Measurements from ENCODE around the gene UBAP1L.
"Not testable (repeated sequence)": the region's sequence is repeated elsewhere in the genome, so short reads cannot be mapped to it uniquely, and the experiment has no call there.

The UBAP1L gene

DNA sequence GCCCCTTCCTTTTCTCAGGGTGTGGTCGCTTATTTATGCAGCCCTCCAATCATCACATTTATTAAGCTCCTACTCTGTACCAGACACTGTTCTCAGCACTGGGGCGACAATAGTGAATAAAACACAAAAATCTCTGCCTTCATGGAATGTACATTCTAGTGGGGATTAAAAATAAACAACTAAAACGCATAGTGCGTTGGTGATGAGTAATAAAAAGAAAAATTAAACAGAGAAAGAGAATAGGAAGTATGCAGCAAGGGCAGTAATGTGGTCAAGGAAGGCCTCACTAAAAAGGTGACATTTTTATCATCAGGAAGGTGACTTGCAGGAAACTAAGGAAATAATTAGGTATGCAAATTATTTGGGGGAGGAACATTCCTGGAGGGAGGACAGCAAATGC is 64.7 kb downstream of the UBAP1L start:
- in situ Hi-C loops (cut with HindIII; ENCODE audit: low pct_unique_long_range_greater_than_20kb, low sequenced_read_pairs): no loop called here
- TF ChIP-seq JUND (IDR thresholded peaks at IDR 0.05; ENCODE audit: low read depth): no peak
- no peak for DNase-seq (ENCODE audit: low read depth in 1 of 2, low spot score in 1 of 2)

DNA sequence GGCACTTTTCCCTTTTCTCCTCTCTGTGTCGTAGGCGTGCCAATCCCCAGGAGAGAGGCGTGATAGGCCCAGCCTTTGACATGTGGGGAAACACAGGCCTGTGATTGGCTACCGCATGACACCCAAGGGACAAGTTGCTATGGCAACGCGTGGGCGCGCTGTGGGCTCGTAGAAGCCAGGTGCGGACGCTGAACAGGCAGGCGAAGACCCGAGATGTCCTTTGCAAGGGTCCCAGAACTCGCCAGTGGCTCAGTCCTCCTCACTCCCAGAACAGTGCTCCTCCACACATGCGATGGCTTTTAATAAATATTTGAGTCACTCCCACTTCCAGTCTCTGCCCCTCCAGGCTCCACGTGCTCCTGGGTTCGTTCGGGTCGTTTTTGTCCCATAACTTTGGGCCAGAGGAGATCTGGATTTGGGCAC is 65.6 kb downstream of the UBAP1L start:
- in situ Hi-C loops (cut with HindIII; ENCODE audit: low pct_unique_long_range_greater_than_20kb, low sequenced_read_pairs): no loop called here
- TF ChIP-seq JUND (IDR thresholded peaks at IDR 0.05; ENCODE audit: low read depth): no peak
- peak; percentile 96 to 99 for DNase-seq (ENCODE audit: low read depth in 1 of 2, low spot score in 1 of 2)

DNA sequence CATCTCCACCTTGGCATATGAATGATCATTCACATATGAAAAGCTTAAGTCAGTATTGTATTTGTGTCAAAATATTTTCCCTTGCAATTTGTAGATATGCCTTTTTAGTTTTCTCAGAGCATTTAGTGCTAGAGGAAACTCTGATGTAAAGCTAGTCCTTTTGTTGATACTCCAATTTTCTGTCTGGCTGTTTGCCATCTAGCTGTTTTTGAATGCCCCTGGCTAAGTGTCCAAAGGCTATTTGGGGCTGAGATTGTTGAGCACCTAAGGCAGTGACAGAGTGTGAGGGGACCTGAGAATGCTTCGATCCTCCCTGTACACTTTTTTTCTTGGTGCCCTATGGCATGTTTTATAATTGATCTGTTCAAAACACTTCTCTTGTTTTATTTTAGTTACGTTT is 66.8 kb downstream of the UBAP1L start:
- in situ Hi-C loops (cut with HindIII; ENCODE audit: low pct_unique_long_range_greater_than_20kb, low sequenced_read_pairs): no loop called here
- no peak for DNase-seq (ENCODE audit: low read depth in 1 of 2, low spot score in 1 of 2)
- no peak for TF ChIP-seq JUND (IDR thresholded peaks at IDR 0.05; ENCODE audit: low read depth)

DNA sequence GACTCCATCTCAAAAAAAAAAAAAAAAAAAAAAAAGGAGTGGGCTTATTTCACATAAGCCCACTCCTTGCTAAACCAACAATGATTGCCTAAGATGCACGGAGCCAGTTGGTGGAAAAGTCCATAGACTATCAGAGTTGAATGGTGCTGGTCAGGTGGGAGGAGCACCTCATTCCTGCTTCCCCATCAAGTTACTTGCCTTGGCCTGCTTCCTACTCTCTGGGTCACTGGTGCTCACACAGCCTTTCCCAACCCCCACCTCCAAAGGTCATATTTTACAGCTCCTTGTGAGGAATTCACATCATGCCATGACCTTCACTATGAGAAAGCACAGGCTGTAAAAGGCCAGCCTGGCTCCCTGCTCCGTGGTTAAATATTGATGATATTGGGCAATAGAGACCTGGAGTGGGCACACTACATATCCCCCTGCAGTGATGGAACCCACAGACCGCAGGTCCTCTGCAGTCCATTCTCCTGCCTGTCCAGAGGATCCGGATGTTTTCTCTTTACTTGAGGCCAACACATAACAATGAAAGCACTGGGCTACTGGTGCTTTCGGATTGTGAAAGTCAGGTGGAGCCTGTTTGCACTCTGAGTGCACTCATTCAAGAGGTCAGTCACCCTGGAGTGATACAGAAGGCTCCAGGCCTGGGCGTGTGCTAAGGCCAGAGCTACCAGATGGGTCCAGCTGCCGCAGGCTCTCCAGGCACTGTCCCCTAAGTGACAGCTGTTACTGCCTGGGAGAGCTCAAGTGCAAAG is 70.1 kb downstream of the UBAP1L start, which contains the start of gene SLC51B:
Gene SLC51B, plus strand, starts transcription at position 664 of the 758 bp plus-strand sequence. CDS start 4,618 bp downstream, outside the sequence.
- no peak for TF ChIP-seq JUND (IDR thresholded peaks at IDR 0.05; ENCODE audit: low read depth)
- DNase-seq (ENCODE audit: low read depth in 1 of 2, low spot score in 1 of 2): no peak
- in situ Hi-C loops (cut with HindIII; ENCODE audit: low pct_unique_long_range_greater_than_20kb, low sequenced_read_pairs): no loop called here

GRCh38 chr15:65044218-65044617 is 70.8 kb downstream of the UBAP1L start:
- in situ Hi-C loops (cut with HindIII; ENCODE audit: low pct_unique_long_range_greater_than_20kb, low sequenced_read_pairs); DNase-seq (ENCODE audit: low read depth in 1 of 2, low spot score in 1 of 2): not testable (repeated sequence)

DNA sequence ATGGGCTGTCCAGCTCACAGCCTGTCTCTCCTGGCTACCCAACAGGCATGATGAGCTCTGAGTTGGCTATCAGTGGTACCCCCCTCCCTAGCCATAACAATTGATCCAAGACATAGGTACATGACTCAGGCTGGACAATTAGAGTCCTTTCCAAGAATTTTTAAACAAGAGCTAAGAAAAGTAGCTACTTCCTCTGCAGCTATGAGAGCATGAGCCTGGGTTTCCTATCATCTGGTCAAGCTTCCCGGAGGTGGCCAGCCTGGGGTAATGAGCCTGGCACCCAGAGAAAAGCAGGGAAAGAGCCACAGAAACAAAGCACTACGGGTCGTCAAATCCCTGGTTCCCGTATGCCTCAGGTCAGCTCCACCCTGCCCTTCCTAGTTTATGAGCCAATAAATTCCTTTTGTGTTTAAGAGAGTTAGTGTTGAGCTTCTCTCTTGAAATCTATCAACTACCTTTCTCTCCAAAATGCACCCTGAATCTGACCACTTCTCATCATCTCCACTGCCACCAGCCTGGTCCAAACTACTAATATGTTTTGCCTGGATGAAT is 72.1 kb downstream of the UBAP1L start:
- no peak for DNase-seq (ENCODE audit: low read depth in 1 of 2, low spot score in 1 of 2)
- no peak for TF ChIP-seq JUND (IDR thresholded peaks at IDR 0.05; ENCODE audit: low read depth)
- in situ Hi-C loops (cut with HindIII; ENCODE audit: low pct_unique_long_range_greater_than_20kb, low sequenced_read_pairs): no loop called here

Data from T47D (cell line).